ENCODE results near the gene HOXB13. TPM values are rescaled to one million over a fixed set of nuclear protein-coding genes. Genes with fewer than 3 reads are reported as not detected.

The HOXB13 gene
- total and polyA plus RNA-seq, 8 donors, result not detected

DNA sequence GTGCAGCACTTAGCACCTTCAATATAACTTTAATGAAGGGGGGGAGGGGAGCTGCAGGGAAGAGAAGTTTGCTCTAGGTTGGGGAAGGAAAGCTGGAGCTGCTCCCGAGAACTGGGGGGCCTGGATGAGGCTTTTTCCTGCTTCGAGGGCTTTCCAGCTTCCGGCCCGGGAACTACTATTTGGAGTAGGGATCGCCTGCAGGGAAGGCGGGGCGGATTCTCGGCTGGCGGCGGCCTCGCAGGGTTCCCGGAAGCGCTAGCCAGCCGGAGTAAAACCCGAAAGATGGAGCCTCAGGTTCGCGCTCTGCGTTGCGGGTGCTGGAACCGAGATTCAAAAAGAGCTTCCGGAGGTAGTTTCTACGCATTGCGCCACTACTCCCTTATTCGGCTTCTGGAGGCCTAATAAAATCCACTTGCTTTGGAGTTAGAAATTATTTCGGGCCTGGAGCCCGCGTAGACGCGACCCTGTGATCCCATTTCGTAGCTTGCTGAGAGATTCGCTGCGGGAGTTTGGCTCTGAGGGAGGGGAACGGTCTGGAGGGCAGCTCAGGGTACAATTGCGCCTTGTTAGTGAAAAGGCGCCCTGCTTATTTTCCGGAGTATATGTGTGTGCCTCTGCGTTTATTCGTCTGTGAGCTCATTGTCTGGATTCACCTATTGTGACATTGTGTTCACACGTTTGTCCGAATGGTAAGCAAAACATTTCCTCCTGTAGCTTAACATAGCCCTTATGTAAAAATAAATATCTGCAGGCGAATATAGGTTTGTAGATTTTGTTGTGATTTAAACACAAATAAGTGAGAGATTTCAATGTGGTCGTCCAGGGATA is 4.9 kb downstream of the HOXB13 start:
- DNase-seq (no peak), ATAC-seq (no peak)
- Histone ChIP-seq H3K4me1 (peaks cover 9 to 35% of the 10 kb centered on the region in 2 donors), H3K36me3 (no peaks in the 10 kb centered on the region), H3K4me3 (no peak overlapping the region), H3K9me3 (no peaks in the 10 kb centered on the region), H3K27ac (no peak overlapping the region), H3K27me3 (peaks cover 99 to 100% of the 10 kb centered on the region in 2 donors)
- TF ChIP-seq, protein P1, sequence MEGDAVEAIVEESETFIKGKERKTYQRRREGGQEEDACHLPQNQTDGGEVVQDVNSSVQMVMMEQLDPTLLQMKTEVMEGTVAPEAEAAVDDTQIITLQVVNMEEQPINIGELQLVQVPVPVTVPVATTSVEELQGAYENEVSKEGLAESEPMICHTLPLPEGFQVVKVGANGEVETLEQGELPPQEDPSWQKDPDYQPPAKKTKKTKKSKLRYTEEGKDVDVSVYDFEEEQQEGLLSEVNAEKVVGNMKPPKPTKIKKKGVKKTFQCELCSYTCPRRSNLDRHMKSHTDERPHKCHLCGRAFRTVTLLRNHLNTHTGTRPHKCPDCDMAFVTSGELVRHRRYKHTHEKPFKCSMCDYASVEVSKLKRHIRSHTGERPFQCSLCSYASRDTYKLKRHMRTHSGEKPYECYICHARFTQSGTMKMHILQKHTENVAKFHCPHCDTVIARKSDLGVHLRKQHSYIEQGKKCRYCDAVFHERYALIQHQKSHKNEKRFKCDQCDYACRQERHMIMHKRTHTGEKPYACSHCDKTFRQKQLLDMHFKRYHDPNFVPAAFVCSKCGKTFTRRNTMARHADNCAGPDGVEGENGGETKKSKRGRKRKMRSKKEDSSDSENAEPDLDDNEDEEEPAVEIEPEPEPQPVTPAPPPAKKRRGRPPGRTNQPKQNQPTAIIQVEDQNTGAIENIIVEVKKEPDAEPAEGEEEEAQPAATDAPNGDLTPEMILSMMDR (IDR thresholded peaks at IDR 0.05), result no peak
- intact Hi-C loops (cut with DNase I), result loop anchor here in 1 of 2 donors (10.0 kb wide), 1 partner anchor 71 kb away; no protein-coding TSS in a partner anchor

DNA sequence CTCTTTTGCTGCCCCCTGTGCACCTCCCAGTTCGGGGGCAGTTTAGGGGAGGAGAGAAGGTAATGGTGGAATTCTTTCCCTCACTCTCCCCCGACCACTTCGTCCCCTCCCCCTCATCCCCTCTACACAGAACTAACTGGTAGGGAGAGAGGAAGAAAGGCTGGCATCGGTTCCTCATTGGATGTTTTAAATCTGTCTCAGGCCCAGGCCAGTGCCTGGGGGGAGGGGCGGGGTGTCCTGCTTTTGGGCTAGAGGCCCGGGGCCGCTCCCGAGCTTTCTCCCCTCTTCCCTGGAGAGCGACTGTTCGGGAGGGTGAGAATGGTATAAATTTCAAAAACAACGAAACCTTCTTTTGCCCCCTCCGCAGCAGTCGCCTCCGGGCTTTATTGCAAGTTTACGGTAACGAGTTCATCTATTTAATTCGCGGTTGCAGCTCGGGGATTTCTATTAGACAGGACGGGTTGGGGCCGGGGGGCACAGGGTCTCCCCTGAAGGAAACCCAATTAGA is 5.6 kb downstream of the HOXB13 start, which contains the start of gene PRAC2:
Gene PRAC2, plus strand, starts transcription at position 271 of the 508 bp plus-strand sequence. CDS start 1,226 bp downstream, outside the sequence.
- TF ChIP-seq, protein P1 (IDR thresholded peaks at IDR 0.05), result no peak
- Histone ChIP-seq H3K36me3 (no peaks in the 10 kb centered on the region), H3K4me3 (no peak within 1 kb of the TSS), H3K27me3 (peaks cover 99 to 100% of the 10 kb centered on the region in 2 donors), H3K27ac (no peak within 1 kb of the TSS), H3K9me3 (no peaks in the 10 kb centered on the region), H3K4me1 (peaks cover 9 to 34% of the 10 kb centered on the region in 2 donors)
- intact Hi-C loops (cut with DNase I), result loop anchor here in 1 of 2 donors (10.0 kb wide), 1 partner anchor 72 kb away; no protein-coding TSS in a partner anchor
- no peak for DNase-seq
- ATAC-seq, result no peak

DNA sequence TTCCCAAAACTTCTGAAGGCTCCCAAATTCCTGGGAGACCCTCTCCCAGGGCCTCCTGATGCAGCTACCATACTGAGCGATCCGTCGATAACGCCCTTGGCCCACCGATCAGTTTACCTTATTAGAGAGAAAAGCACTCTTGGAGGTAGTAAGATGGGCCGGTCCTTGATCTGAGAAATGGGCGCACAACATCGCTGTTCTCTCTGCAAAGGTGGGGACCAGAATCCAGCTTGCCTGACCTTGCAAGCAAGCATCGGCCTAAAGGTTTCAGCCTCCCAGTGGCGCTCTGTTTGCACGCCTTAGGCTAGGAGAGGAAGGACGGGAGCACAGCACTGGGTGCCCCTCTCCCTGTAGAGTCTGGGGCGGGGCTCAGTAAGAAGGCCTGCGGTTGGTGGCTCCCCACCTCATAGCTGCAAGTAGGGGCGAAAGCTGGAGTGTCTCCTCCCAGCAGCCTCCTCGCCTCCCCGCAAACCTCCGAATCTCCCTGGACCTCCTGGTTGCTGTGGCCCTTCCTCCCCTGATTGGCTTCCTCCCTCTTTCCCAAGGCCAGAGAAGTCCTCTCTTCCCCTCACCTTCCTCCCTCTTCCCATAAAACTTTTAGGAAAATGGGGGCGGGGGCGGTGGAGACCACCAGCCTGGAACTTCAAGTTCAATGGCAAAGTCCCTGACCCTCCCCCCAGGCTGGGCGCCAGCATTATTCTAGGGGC is 6.2 kb downstream of the HOXB13 start, which contains the start of gene PRAC1:
Gene PRAC1, minus strand, starts transcription at position 318 of the 707 bp plus-strand sequence. Its CDS starts 126 bp downstream, at position 192.
- ATAC-seq, result no peak
- H3K27me3 ChIP-seq, result peaks cover 99 to 100% of the 10 kb centered on the region in 2 donors
- no peak within 1 kb of the TSS for H3K27ac ChIP-seq
- H3K4me3 ChIP-seq, result no peak within 1 kb of the TSS
- H3K9me3 ChIP-seq, result no peaks in the 10 kb centered on the region
- peaks cover 9 to 34% of the 10 kb centered on the region in 2 donors for H3K4me1 ChIP-seq
- H3K36me3 ChIP-seq, result no peaks in the 10 kb centered on the region
- no peak for DNase-seq
- intact Hi-C loops (cut with DNase I), result loop anchor here in 1 of 2 donors (10.0 kb wide), 1 partner anchor 72 kb away; no protein-coding TSS in a partner anchor
- TF ChIP-seq, protein P1 (IDR thresholded peaks at IDR 0.05), result no peak

DNA sequence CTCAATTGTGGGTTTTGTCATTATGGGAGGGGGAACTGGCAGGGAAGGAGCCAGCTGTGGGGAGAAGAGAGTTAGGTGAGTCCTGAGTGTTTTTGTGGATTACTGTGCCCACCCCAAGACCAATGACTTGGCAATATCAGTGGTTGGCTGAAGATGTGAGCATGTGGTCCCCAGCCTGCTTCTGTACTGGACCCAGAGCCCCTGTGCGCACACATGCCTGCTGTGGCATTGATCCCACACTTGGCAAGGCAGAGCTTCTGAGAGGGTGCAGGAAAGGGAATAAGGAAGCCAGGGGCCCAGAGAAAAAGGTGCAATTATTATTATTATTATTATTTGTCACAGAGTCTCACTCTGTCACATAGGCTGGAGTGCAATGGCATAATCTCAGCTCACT is 7.5 kb downstream of the HOXB13 start:
- Histone ChIP-seq H3K27me3 (peaks cover 99 to 100% of the 10 kb centered on the region in 2 donors), H3K36me3 (no peaks in the 10 kb centered on the region), H3K27ac (no peak overlapping the region), H3K4me3 (no peak overlapping the region), H3K9me3 (no peaks in the 10 kb centered on the region), H3K4me1 (peaks cover 9 to 34% of the 10 kb centered on the region in 2 donors)
- intact Hi-C loops (cut with DNase I), result loop anchor here in 1 of 2 donors (10.0 kb wide), 1 partner anchor 74 kb away; no protein-coding TSS in a partner anchor
- no peak for ATAC-seq
- TF ChIP-seq, protein P1 (IDR thresholded peaks at IDR 0.05), result no peak
- no peak for DNase-seq
